ENCODE results near the gene HBG2. TPM values are rescaled to one million over a fixed set of nuclear protein-coding genes. Genes with fewer than 3 reads are reported as not detected.

Gene HBG2
- total and polyA plus RNA-seq, 10 of the 15 experiments (the other 5 are each of a cell fraction or from before 2014, with no cell fraction given) = 1.1 to 8.3 (median 2.9) TPM; not detected in 5

DNA sequence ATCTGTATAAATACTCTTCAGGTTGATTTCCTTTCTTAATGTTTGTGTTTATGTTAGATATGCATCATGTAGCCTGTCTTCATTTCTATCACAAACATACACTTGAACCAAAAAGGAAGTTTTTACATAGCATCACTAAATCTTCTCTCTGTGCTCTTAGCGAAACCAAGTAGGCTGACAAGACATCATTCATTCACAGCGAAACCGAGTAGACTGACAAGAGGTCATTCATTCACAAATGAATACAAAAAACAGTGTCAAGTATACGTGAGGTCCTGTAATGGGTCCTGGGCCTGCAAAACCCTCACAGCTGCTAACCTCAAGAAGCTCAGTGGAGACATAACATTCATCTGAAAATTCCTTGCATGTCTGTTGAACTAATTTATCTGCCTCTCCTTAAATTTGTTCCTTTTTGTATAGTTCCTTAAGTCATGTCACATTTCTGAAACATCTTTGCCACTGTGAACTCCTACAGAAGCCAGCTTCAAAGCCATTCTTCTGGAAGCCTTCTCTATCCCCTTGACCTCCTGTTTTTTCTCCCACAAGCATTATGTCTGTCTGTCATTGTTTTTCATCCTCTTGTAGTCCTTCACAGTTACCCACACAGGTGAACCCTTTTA is 25.0 kb upstream of the HBG2 start:
- Histone ChIP-seq H3K9ac (ENCODE audit: control insufficient read depth, insufficient read depth, low read length) (no peak overlapping the region), H3K27me3 (replicated peaks in 1 of 2; ENCODE audit: control insufficient read depth in 2 of 2, insufficient read depth in 2 of 2, low read length in 1 of 2) (no peaks in the 10 kb centered on the region), H3K36me3 (ENCODE audit: control insufficient read depth in 2 of 2, insufficient read depth in 2 of 2, low read length in 1 of 2) (no peaks in the 10 kb centered on the region), H3K4me2 (ENCODE audit: control insufficient read depth, insufficient read depth) (no peak overlapping the region), H4K20me1 (ENCODE audit: control insufficient read depth, insufficient read depth) (no peaks in the 10 kb centered on the region), H2AFZ (ENCODE audit: control insufficient read depth, low read depth, low read length) (no peak overlapping the region), H3K9me3 (replicated peaks; ENCODE audit: control insufficient read depth, insufficient read depth, low read length) (no peaks in the 10 kb centered on the region), H3K4me3 (no peak overlapping the region), H3K27ac (ENCODE audit: control insufficient read depth, insufficient read depth) (no peak overlapping the region), H3K79me2 (ENCODE audit: control insufficient read depth, insufficient read depth, low read length) (no peaks in the 10 kb centered on the region), H3K4me1 (ENCODE audit: control insufficient read depth, insufficient read depth, low read length) (no peaks in the 10 kb centered on the region)
- ChIA-PET CTCF (interaction anchor here (1.0 kb wide), 1 partner anchor 11 kb away, joined by 3 read pairs; no protein-coding TSS in a partner anchor), SMC1A (ENCODE audit: uncharacterized antibody, unreplicated experiment) (interaction anchor here (0.6 to 2.5 kb wide), 3 partner anchors 11 to 91 kb away, joined by 3 to 8 read pairs (median 3); no protein-coding TSS in a partner anchor), POLR2A (no interaction called here), RAD21 (ENCODE audit: unreplicated experiment) (no interaction called here)
- in situ Hi-C loops (cut with MboI) = no loop called here
- no peak for DNase-seq (ENCODE audit: low read depth, low spot score)
- WGBS (ENCODE audit: insufficient coverage, insufficient replicate concordance, low lambda C conversion rate, missing lambda C conversion rate) = 68% methylated on average over 4 of the region's 4 CpGs
- no peak for FAIRE-seq
- BruUV-seq (replicated peaks) = no TSS peak
- ATAC-seq = no peak
- intact Hi-C loops (cut with micrococcal nuclease; ENCODE audit: unreplicated experiment) = no loop called here
- TF ChIP-seq MLLT1 (IDR thresholded peaks at IDR 0.05) = no peak
- TF ChIP-seq EZH2 (IDR thresholded peaks at IDR 0.05; ENCODE audit: borderline replicate concordance, control insufficient read depth, low read depth, low read length) = no peak
- TF ChIP-seq HSF1 (IDR thresholded peaks at IDR 0.05; ENCODE audit: low read depth, low read length) = no peak
- TF ChIP-seq, protein P1, sequence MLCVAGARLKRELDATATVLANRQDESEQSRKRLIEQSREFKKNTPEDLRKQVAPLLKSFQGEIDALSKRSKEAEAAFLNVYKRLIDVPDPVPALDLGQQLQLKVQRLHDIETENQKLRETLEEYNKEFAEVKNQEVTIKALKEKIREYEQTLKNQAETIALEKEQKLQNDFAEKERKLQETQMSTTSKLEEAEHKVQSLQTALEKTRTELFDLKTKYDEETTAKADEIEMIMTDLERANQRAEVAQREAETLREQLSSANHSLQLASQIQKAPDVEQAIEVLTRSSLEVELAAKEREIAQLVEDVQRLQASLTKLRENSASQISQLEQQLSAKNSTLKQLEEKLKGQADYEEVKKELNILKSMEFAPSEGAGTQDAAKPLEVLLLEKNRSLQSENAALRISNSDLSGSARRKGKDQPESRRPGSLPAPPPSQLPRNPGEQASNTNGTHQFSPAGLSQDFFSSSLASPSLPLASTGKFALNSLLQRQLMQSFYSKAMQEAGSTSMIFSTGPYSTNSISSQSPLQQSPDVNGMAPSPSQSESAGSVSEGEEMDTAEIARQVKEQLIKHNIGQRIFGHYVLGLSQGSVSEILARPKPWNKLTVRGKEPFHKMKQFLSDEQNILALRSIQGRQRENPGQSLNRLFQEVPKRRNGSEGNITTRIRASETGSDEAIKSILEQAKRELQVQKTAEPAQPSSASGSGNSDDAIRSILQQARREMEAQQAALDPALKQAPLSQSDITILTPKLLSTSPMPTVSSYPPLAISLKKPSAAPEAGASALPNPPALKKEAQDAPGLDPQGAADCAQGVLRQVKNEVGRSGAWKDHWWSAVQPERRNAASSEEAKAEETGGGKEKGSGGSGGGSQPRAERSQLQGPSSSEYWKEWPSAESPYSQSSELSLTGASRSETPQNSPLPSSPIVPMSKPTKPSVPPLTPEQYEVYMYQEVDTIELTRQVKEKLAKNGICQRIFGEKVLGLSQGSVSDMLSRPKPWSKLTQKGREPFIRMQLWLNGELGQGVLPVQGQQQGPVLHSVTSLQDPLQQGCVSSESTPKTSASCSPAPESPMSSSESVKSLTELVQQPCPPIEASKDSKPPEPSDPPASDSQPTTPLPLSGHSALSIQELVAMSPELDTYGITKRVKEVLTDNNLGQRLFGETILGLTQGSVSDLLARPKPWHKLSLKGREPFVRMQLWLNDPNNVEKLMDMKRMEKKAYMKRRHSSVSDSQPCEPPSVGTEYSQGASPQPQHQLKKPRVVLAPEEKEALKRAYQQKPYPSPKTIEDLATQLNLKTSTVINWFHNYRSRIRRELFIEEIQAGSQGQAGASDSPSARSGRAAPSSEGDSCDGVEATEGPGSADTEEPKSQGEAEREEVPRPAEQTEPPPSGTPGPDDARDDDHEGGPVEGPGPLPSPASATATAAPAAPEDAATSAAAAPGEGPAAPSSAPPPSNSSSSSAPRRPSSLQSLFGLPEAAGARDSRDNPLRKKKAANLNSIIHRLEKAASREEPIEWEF (IDR thresholded peaks at IDR 0.05; ENCODE audit: insufficient replicate concordance, low read depth, low read length) = no peak
- no peak for TF ChIP-seq WRNIP1 (IDR thresholded peaks at IDR 0.05; ENCODE audit: borderline replicate concordance, low read depth, low read length)
- no peak for TF ChIP-seq MXI1 (IDR thresholded peaks at IDR 0.05; ENCODE audit: low read depth, low read length)
- TF ChIP-seq LARP7 (IDR thresholded peaks at IDR 0.05) = no peak
- TF ChIP-seq ELK1 (IDR thresholded peaks at IDR 0.05; ENCODE audit: low read depth, low read length) = no peak
- no peak for TF ChIP-seq FOS (IDR thresholded peaks at IDR 0.05; ENCODE audit: borderline replicate concordance, extremely low read depth, insufficient read length)

All from GM12878 (cell line).